ENCODE data around the gene RAB8B. TPM values are rescaled to one million over a fixed set of nuclear protein-coding genes. Genes with fewer than 3 reads are reported as not detected.

RAB8B gene
- total RNA-seq, 4 donors from 2014 or later = 11.0 to 12.9 (median 12.5) TPM

GRCh38 chr15:63276342-63277037, 87.1 kb downstream of the RAB8B start:
- DNase-seq (ENCODE audit: low spot score in 2 of 2) = no peak
- 13% methylated on average over 11 of the region's 11 CpGs for WGBS
- Histone ChIP-seq H3K4me1 (peaks cover 21% of the 10 kb centered on the region), H3K27ac (peak overlapping the region; percentile 91), H3K36me3 (peaks cover 7% of the 10 kb centered on the region), H3K27me3 (no peaks in the 10 kb centered on the region), H3K9me3 (no peaks in the 10 kb centered on the region), H3K4me3 (peak overlapping the region; percentile 88)
- no peak for TF ChIP-seq EP300 (IDR thresholded peaks at IDR 0.05)
- no peak for TF ChIP-seq CTCF (IDR thresholded peaks at IDR 0.05)
- TF ChIP-seq POLR2A (IDR thresholded peaks at IDR 0.05) = no peak
- no peak for TF ChIP-seq POLR2AphosphoS5 (IDR thresholded peaks at IDR 0.05)

- WGBS = 1% methylated on average over 53 of the region's 102 CpGs
- Histone ChIP-seq H3K9me3 (no peaks in the 10 kb centered on the region), H3K27ac (peak within 1 kb of the TSS; percentile 91), H3K4me1 (peaks cover 23% of the 10 kb centered on the region), H3K36me3 (peaks cover 7% of the 10 kb centered on the region), H3K4me3 (peak within 1 kb of the TSS; percentile 88), H3K27me3 (no peaks in the 10 kb centered on the region)
- peak; percentile 90 to 93 for DNase-seq (ENCODE audit: low spot score in 2 of 2)
- TF ChIP-seq EP300 (IDR thresholded peaks at IDR 0.05) (no peak), POLR2AphosphoS5 (IDR thresholded peaks at IDR 0.05) (peak in 2 of 3 donors; percentile 9 to 51), CTCF (IDR thresholded peaks at IDR 0.05) (no peak)
Measured at GRCh38 chr15:63277038-63277892, 87.9 kb downstream of the RAB8B start, which contains the start of gene APH1B. TSS of gene APH1B (plus strand) at chr15:63277605. CDS start at chr15:63277624, 19 bp downstream.

GRCh38 chr15:63277893-63278456, 88.6 kb downstream of the RAB8B start:
- no peak for DNase-seq (ENCODE audit: low spot score in 2 of 2)
- Histone ChIP-seq H3K36me3 (peaks cover 9% of the 10 kb centered on the region), H3K27me3 (no peaks in the 10 kb centered on the region), H3K9me3 (no peaks in the 10 kb centered on the region), H3K4me1 (peaks cover 24% of the 10 kb centered on the region), H3K27ac (peak overlapping the region; percentile 91), H3K4me3 (peak overlapping the region; percentile 88)
- 10% methylated on average over 17 of the region's 17 CpGs for WGBS
- TF ChIP-seq POLR2A (IDR thresholded peaks at IDR 0.05) (no peak), CTCF (IDR thresholded peaks at IDR 0.05) (no peak), EP300 (IDR thresholded peaks at IDR 0.05) (no peak), POLR2AphosphoS5 (IDR thresholded peaks at IDR 0.05) (no peak)

GRCh38 chr15:63283126-63283525, 93.7 kb downstream of the RAB8B start:
- H3K4me1 ChIP-seq = peaks cover 12% of the 10 kb centered on the region
- no peak overlapping the region for H3K27ac ChIP-seq
- WGBS = 84% methylated on average over 9 of the region's 9 CpGs
- H3K27me3 ChIP-seq = no peaks in the 10 kb centered on the region
- H3K36me3 ChIP-seq = peaks cover 34% of the 10 kb centered on the region
- H3K9me3 ChIP-seq = no peaks in the 10 kb centered on the region
- TF ChIP-seq POLR2AphosphoS5 (IDR thresholded peaks at IDR 0.05) (no peak), POLR2A (IDR thresholded peaks at IDR 0.05) (no peak), EP300 (IDR thresholded peaks at IDR 0.05) (no peak), CTCF (IDR thresholded peaks at IDR 0.05) (no peak)
- H3K4me3 ChIP-seq = no peak overlapping the region
- DNase-seq (ENCODE audit: low spot score in 2 of 2) = no peak

- H3K4me3 ChIP-seq = no peak overlapping the region
- H3K36me3 ChIP-seq = peaks cover 34% of the 10 kb centered on the region
- H3K4me1 ChIP-seq = peaks cover 10% of the 10 kb centered on the region
- TF ChIP-seq EP300 (IDR thresholded peaks at IDR 0.05) (no peak), POLR2A (IDR thresholded peaks at IDR 0.05) (no peak), POLR2AphosphoS5 (IDR thresholded peaks at IDR 0.05) (no peak), CTCF (IDR thresholded peaks at IDR 0.05) (no peak)
- 88% methylated on average over 6 of the region's 6 CpGs for WGBS
- no peak overlapping the region for H3K27ac ChIP-seq
- H3K27me3 ChIP-seq = no peaks in the 10 kb centered on the region
- no peaks in the 10 kb centered on the region for H3K9me3 ChIP-seq
- no peak for DNase-seq (ENCODE audit: low spot score in 2 of 2)
Measured at GRCh38 chr15:63284335-63284734, 94.9 kb downstream of the RAB8B start.

Measured in suprapubic skin (tissue), 4 donors.